IMR-90 (cell line): ENCODE measurements around the gene CYB5D1. TPM values are rescaled to one million over a fixed set of nuclear protein-coding genes. Genes with fewer than 3 reads are reported as not detected.

Source experiments
- ATAC-seq: fragments of 200-7000 bp; cut with Tn5 transposase; 2 replicates; pipeline ENCODE4 v1.9.1; 2020; ENCODE audit warnings: low read depth, mild to moderate bottlenecking, moderate library complexity
- BruUV-seq: library from RNA; stranded (reverse); fragments of 400-500 nt; replicated peaks from 2 replicates; lab custom pipeline; 2021; lab: Mats Ljungman, UMichigan
- CTCF ChIA-PET: fragments of 300-600 bp; formaldehyde crosslinking; extraction: SDS; loops from one replicate; lab custom pipeline; 2021; ENCODE audit warnings: antibody characterized with exemption; lab: Yijun Ruan, JAX
- POLR2A ChIA-PET: fragments of 300-600 bp; sonication (Branson Sonifier 250); formaldehyde crosslinking; loops from one replicate; lab custom pipeline; 2022; ENCODE audit warnings: antibody characterized with exemption; ENCODE audit not compliant: unreplicated experiment; lab: Charles Lee
- DNase-seq: peaks from one replicate; pipeline ENCODE4 v3.0.0; 2013
- H2AFZ ChIP-seq: replicated peaks from 2 replicates; pipeline ENCODE3; 2013; ENCODE audit warnings: low read length, mild to moderate bottlenecking; ENCODE audit not compliant: poor library complexity
- H2AK5ac ChIP-seq: 2 replicates; pipeline ENCODE4 v1.6.1; 2013; ENCODE audit warnings: low read depth, low read length, inconsistent platforms
- H2AK9ac ChIP-seq: replicated peaks from 2 replicates; pipeline ENCODE3; 2013; ENCODE audit warnings: mild to moderate bottlenecking, low read depth, low read length, moderate library complexity; ENCODE audit not compliant: poor library complexity
- H2BK120ac ChIP-seq: 2 replicates; pipeline ENCODE4 v1.6.1; 2013; ENCODE audit warnings: low read depth, low read length, inconsistent platforms
- H2BK15ac ChIP-seq: 3 replicates; pipeline ENCODE4 v1.6.1; 2013; ENCODE audit warnings: low read depth, low read length, inconsistent platforms
- H2BK20ac ChIP-seq: 2 replicates; pipeline ENCODE4 v1.6.1; 2013; ENCODE audit warnings: low read depth, mild to moderate bottlenecking, inconsistent platforms, low read length, moderate library complexity
- H2BK5ac ChIP-seq: 2 replicates; pipeline ENCODE4 v1.6.1; 2013; ENCODE audit warnings: mild to moderate bottlenecking, low read depth, low read length, inconsistent platforms; ENCODE audit not compliant: poor library complexity, severe bottlenecking
- H3K14ac ChIP-seq: replicated peaks from 2 replicates; pipeline ENCODE4 v1.6.1; 2013; ENCODE audit warnings: low read depth, low read length, inconsistent platforms
- H3K18ac ChIP-seq: 2 replicates; pipeline ENCODE4 v1.6.1; 2013; ENCODE audit warnings: low read depth, low read length, control low read depth
- H3K23ac ChIP-seq: 2 replicates; pipeline ENCODE4 v1.6.1; 2013; ENCODE audit warnings: low read depth, low read length, inconsistent platforms
- H3K27ac ChIP-seq: 2 replicates; pipeline ENCODE4 v1.5.1; 2013; ENCODE audit warnings: mild to moderate bottlenecking, control low read depth, low read length; ENCODE audit not compliant: insufficient read depth
- H3K27me3 ChIP-seq: 2 replicates; pipeline ENCODE4 v1.6.1; 2013; ENCODE audit warnings: low read length; ENCODE audit not compliant: control insufficient read depth, insufficient read depth
- H3K36me3 ChIP-seq: 2 replicates; pipeline ENCODE4 v1.6.1; 2013; ENCODE audit warnings: low read length, mixed read lengths; ENCODE audit not compliant: control insufficient read depth, insufficient read depth
- H3K4ac ChIP-seq: 2 replicates; pipeline ENCODE4 v1.6.1; 2013; ENCODE audit warnings: low read depth, low read length, inconsistent platforms
- H3K4me1 ChIP-seq: 2 replicates; pipeline ENCODE4 v1.6.1; 2013; ENCODE audit warnings: low read length, mixed read lengths; ENCODE audit not compliant: control insufficient read depth, insufficient read depth
- H3K4me2 ChIP-seq: 2 replicates; pipeline ENCODE4 v1.6.1; 2013; ENCODE audit warnings: low read depth, mild to moderate bottlenecking, control low read depth, low read length, moderate library complexity
- H3K4me3 ChIP-seq: 2 replicates; pipeline ENCODE4 v1.5.1; 2013; ENCODE audit warnings: low read depth, mild to moderate bottlenecking, control low read depth, low read length, moderate library complexity; ENCODE audit not compliant: insufficient read depth
- H3K56ac ChIP-seq: 2 replicates; pipeline ENCODE4 v1.6.1; 2013; ENCODE audit warnings: low read length, inconsistent platforms; ENCODE audit not compliant: insufficient read depth; ENCODE audit errors: extremely low read depth
- H3K79me1 ChIP-seq, 2 experiments: 2 replicates each; pipeline ENCODE4 v1.6.1; 2013; ENCODE audit warnings: low read length in 2 of 2, inconsistent platforms in 1 of 2, low read depth in 1 of 2
- H3K9ac ChIP-seq: 2 replicates; pipeline ENCODE4 v1.6.1; 2013; ENCODE audit warnings: low read depth, low read length, control low read depth
- H3K9me1 ChIP-seq: 2 replicates; pipeline ENCODE4 v1.6.1; 2013; ENCODE audit warnings: low read length, inconsistent platforms; ENCODE audit not compliant: insufficient read depth
- H3K9me3 ChIP-seq: 2 replicates; pipeline ENCODE4 v1.6.1; 2013; ENCODE audit warnings: low read length; ENCODE audit not compliant: control insufficient read depth, insufficient read depth
- H4K20me1 ChIP-seq: 2 replicates; pipeline ENCODE4 v1.6.1; 2013; ENCODE audit warnings: low read length, inconsistent platforms; ENCODE audit not compliant: insufficient read depth
- H4K5ac ChIP-seq: 2 replicates; pipeline ENCODE4 v1.6.1; 2013; ENCODE audit warnings: mild to moderate bottlenecking, low read depth, low read length, control low read depth
- H4K8ac ChIP-seq, 2 experiments: 2 replicates each; pipeline ENCODE4 v1.6.1; 2013; ENCODE audit warnings: low read depth in 2 of 2, low read length in 2 of 2, control low read depth in 1 of 2, inconsistent platforms in 1 of 2
- H4K91ac ChIP-seq: 2 replicates; pipeline ENCODE4 v1.6.1; 2013; ENCODE audit warnings: low read depth, low read length, inconsistent platforms; ENCODE audit not compliant: insufficient read depth
- BHLHE40 ChIP-seq: fragments of 150-350 bp; IDR thresholded peaks from 2 replicates; pipeline ENCODE4 v1.6.1; 2016; ENCODE audit warnings: mild to moderate bottlenecking, low read depth, low read length
- POLR2A ChIP-seq: IDR thresholded peaks from 2 replicates; pipeline ENCODE4 v1.6.1; 2012; ENCODE audit warnings: mild to moderate bottlenecking, low read depth, low read length
- WGBS, 2 experiments: methylation state at CpG; one replicate each; pipeline versions ENCODE4 v1.1.5 to v1.1.7; 2013; ENCODE audit warnings: missing lambda C conversion rate in 2 of 2; ENCODE audit not compliant: insufficient read length in 1 of 2; ENCODE audit errors: extremely low coverage in 2 of 2; 5-methylcytosine and 5-hydroxymethylcytosine counted together
- dilution Hi-C: fragments of 300-500 bp; cut with HindIII; formaldehyde crosslinking; loops from one replicate; pipeline ENCODE4 v1.14.3; 2018; ENCODE audit warnings: low sequenced_read_pairs; ENCODE audit not compliant: unreplicated experiment
- in situ Hi-C: fragments of 300-500 bp; cut with MboI; formaldehyde crosslinking; loops from 3 replicates; pipeline ENCODE4 v1.14.3; 2019; ENCODE audit warnings: low sequenced_read_pairs, inconsistent platforms, mixed read lengths
- intact Hi-C: fragments of 100-400 bp; cut with micrococcal nuclease; formaldehyde crosslinking; loops from 2 replicates; pipeline ENCODE4 v1.10.0; 2022
- polyA plus RNA-seq, 3 experiments: library from polyadenylated mRNA; depleted of rRNA; stranded (reverse); fragments of >200 nt; gene quantifications; 2 replicates each; pipeline ENCODE4 v1.2.3, GENCODE V29; 2012; ENCODE audit warnings: low replicate concordance in 1 of 3
- total RNA-seq: library from RNA; depleted of rRNA; stranded (reverse); fragments of >200 nt; gene quantifications from 2 replicates; pipeline ENCODE4 v1.2.3, GENCODE V29; 2012

CYB5D1 gene
- total and polyA plus RNA-seq, 2 of the 4 experiments (the other 2 are of a cell fraction): 8.8 to 10.8 TPM

DNA sequence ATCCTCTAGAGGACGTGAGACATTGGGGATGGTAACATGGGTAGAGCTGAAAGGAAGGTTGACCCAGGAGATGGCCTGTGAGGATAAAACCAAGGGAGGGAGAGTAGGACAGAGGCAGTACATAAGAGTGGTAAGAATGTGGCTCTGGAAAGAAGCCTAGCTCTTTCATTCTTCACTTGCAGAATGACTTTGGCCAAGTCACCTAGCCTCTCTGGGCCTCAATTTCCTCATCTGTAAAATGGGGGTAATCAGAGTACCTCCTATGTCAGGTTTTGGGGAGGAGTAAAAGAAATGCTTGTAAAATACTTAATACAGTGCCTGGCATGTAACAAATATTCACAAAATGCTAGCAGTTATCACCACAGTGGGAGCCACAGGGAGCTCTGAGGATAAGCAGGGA is 16.9 kb upstream of the CYB5D1 start:
- dilution Hi-C loops (no loop called here), intact Hi-C loops (loop anchor here (5.0 kb wide), 1 partner anchor 269 kb away; no protein-coding TSS in a partner anchor)
- peaks cover 25% of the 10 kb centered on the region for H3K4me1 ChIP-seq

More for the DNA sequence above, 16.9 kb upstream of the CYB5D1 start:
- Histone ChIP-seq H2BK5ac (peak overlapping the region; percentile 52), H2BK20ac (0 out of 2 replicates have a peak overlapping the region, but pooled peaks have one; percentile 42), H2BK15ac (peak overlapping the region; percentile 51; the same call in 2 of the 3 replicates), H2BK120ac (0 out of 2 replicates have a peak overlapping the region, but pooled peaks have one; percentile 0), H2AFZ (no peak overlapping the region), H2AK9ac (peak overlapping the region; percentile 90), H3K9me1 (peaks cover 9% of the 10 kb centered on the region; the same call in 1 of the 2 replicates), H3K36me3 (peaks cover 14% of the 10 kb centered on the region; the same call in 1 of the 2 replicates), H3K14ac (peak overlapping the region; percentile 79), H4K5ac (no peak overlapping the region), H4K8ac (peak overlapping the region in 1 of 2 experiments; percentile 22; a peak in 1 of 4 replicates), H3K27me3 (no peaks in the 10 kb centered on the region), H3K4me3 (no peak overlapping the region), H3K56ac (no peak overlapping the region), H3K79me1 (peaks cover 19 to 81% of the 10 kb centered on the region in 2 experiments), H3K18ac (no peak overlapping the region), H3K9me3 (no peaks in the 10 kb centered on the region), H3K27ac (peak overlapping the region; percentile 35), H3K23ac (peak overlapping the region; percentile 29; the same call in 1 of the 2 replicates), H3K4ac (peak overlapping the region; percentile 64), H4K20me1 (peaks cover 72% of the 10 kb centered on the region), H2AK5ac (peak overlapping the region; percentile 72), H3K9ac (peak overlapping the region; percentile 30), H3K4me2 (peak overlapping the region; percentile 93), H4K91ac (peak overlapping the region; percentile 34; the same call in 1 of the 2 replicates)
- in situ Hi-C loops: no loop called here
- ChIA-PET POLR2A (no interaction called here), CTCF (interaction anchor here (0.5 kb wide), 1 partner anchor 208 kb away, joined by 4 read pairs; no protein-coding TSS in a partner anchor)
- TF ChIP-seq BHLHE40 (no peak), POLR2A (peak; percentile 3; the same call in 1 of the 2 replicates)
- DNase-seq (no peak), ATAC-seq (no peak)
- no TSS peak for BruUV-seq
- WGBS, 2 experiments: no CpG with 5 or more reads among the region's 1 CpG
